ENCODE results near the gene PPT1. TPM values are rescaled to one million over a fixed set of nuclear protein-coding genes. Genes with fewer than 3 reads are reported as not detected.

Gene PPT1
- total and polyA plus RNA-seq, 2 of the 4 experiments (the other 2 are of a cell fraction), result 22.7 to 55.4 TPM

GRCh38 chr1:40105028-40105427, 8.0 kb upstream of the PPT1 start:
- no peak overlapping the region for H3K27ac ChIP-seq (ENCODE audit: insufficient read depth, low read length)
- no peak overlapping the region for H2AK9ac ChIP-seq (replicated peaks; ENCODE audit: low read depth, low read length, poor library complexity)
- no peak overlapping the region for H2AK5ac ChIP-seq (ENCODE audit: low read depth, low read length)
- no peak overlapping the region for H3K14ac ChIP-seq (replicated peaks; ENCODE audit: low read depth, low read length)
- no peaks in the 10 kb centered on the region for H3K79me1 ChIP-seq (ENCODE audit: low read depth in 1 of 2, low read length in 2 of 2)
- no peak overlapping the region for H3K56ac ChIP-seq (ENCODE audit: extremely low read depth, insufficient read depth, low read length)
- H2BK20ac ChIP-seq (ENCODE audit: low read depth, low read length), result no peak overlapping the region
- no peaks in the 10 kb centered on the region for H3K36me3 ChIP-seq (ENCODE audit: control insufficient read depth, insufficient read depth, low read length)
- ChIA-PET CTCF (no interaction called here), POLR2A (ENCODE audit: unreplicated experiment) (no interaction called here)
- intact Hi-C loops (cut with micrococcal nuclease), result no loop called here
- no peak overlapping the region for H3K9ac ChIP-seq (ENCODE audit: low read depth, low read length)
- no peak overlapping the region for H3K23ac ChIP-seq (ENCODE audit: low read depth, low read length)
- H3K4me2 ChIP-seq (ENCODE audit: low read depth, low read length), result no peak overlapping the region
- H3K4ac ChIP-seq (ENCODE audit: low read depth, low read length), result no peak overlapping the region
- H2BK15ac ChIP-seq (ENCODE audit: low read depth, low read length), result no peak overlapping the region
- ATAC-seq (ENCODE audit: low read depth) (no peak), DNase-seq (no peak)
- no TSS peak for BruUV-seq (replicated peaks)
- H4K20me1 ChIP-seq (ENCODE audit: insufficient read depth, low read length), result no peaks in the 10 kb centered on the region
- no peak overlapping the region for H4K8ac ChIP-seq (ENCODE audit: low read depth in 2 of 2, low read length in 2 of 2)
- H3K4me3 ChIP-seq (ENCODE audit: insufficient read depth, low read depth, low read length), result no peak overlapping the region
- dilution Hi-C loops (cut with HindIII; ENCODE audit: low sequenced_read_pairs, unreplicated experiment), result no loop called here
- in situ Hi-C loops (cut with MboI; ENCODE audit: low sequenced_read_pairs), result no loop called here
- H3K9me1 ChIP-seq (ENCODE audit: insufficient read depth, low read length), result no peaks in the 10 kb centered on the region
- no peak overlapping the region for H2BK120ac ChIP-seq (ENCODE audit: low read depth, low read length)
- no peak overlapping the region for H3K18ac ChIP-seq (ENCODE audit: low read depth, low read length)
- no peak overlapping the region for H2BK5ac ChIP-seq (ENCODE audit: low read depth, low read length, poor library complexity, severe bottlenecking)
- peaks cover 4% of the 10 kb centered on the region for H3K27me3 ChIP-seq (ENCODE audit: control insufficient read depth, insufficient read depth, low read length)
- H3K9me3 ChIP-seq (ENCODE audit: control insufficient read depth, insufficient read depth, low read length), result peaks cover 6% of the 10 kb centered on the region
- WGBS, 2 experiments (ENCODE audit: extremely low coverage in 2 of 2, insufficient read length in 1 of 2), result no CpG with 5 or more reads among the region's 1 CpG
- H4K5ac ChIP-seq (ENCODE audit: low read depth, low read length), result no peak overlapping the region
- H3K4me1 ChIP-seq (ENCODE audit: control insufficient read depth, insufficient read depth, low read length), result no peaks in the 10 kb centered on the region
- no peak overlapping the region for H4K91ac ChIP-seq (ENCODE audit: insufficient read depth, low read depth, low read length)
- TF ChIP-seq RAD21 (IDR thresholded peaks at IDR 0.05; ENCODE audit: low read length) (no peak), MAFK (IDR thresholded peaks at IDR 0.05; ENCODE audit: low read depth, low read length) (no peak), CTCF (conservative IDR thresholded peaks at IDR 0.05; ENCODE audit: low read depth, low read length) (no peak), MXI1 (IDR thresholded peaks at IDR 0.05; ENCODE audit: borderline replicate concordance, low read depth, low read length) (no peak), NFE2L2 (IDR thresholded peaks at IDR 0.05; ENCODE audit: low read depth, low read length) (no peak)
- H2AFZ ChIP-seq (replicated peaks; ENCODE audit: low read length, poor library complexity), result no peak overlapping the region
